ENCODE measurements around the gene ZNF331.

DNA sequence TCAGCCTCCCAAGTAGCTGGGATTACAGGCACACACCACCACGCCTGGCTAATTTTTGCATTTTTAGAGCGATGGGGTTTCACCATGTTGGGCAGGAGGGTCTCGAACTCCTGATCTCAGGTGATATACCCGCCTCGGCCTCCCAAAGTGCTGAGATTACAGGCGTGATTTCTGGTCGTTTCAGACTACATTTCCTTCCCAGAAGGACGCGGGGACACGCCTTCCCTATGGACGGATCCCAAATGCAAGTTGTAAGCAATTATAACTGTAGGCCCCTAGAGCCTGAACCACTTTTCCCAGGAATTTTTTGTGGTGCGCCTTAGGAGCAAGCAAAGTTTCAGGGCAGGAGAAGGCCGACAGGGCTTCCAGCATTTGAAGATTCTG lies 17.8 kb upstream of the ZNF331 start:
- TF ChIP-seq POLR2A (IDR thresholded peaks at IDR 0.05; ENCODE audit: low read depth, low read length): no peak
- TF ChIP-seq POLR2AphosphoS5 (IDR thresholded peaks at IDR 0.05; ENCODE audit: low read depth, low read length): no peak
